ENCODE data around the gene TTC7B. TPM values are rescaled to one million over a fixed set of nuclear protein-coding genes. Genes with fewer than 3 reads are reported as not detected.

TTC7B gene
- polyA plus RNA-seq, 1 donor from 2014 or later: 19.9 TPM

- no peak overlapping the region for H3K4me2 ChIP-seq (ENCODE audit: low read length)
- H3F3A ChIP-seq (ENCODE audit: insufficient read depth, low read length, poor library complexity, severe bottlenecking): no peaks in the 10 kb centered on the region
- H3K36me3 ChIP-seq (ENCODE audit: insufficient read depth, low read length): no peaks in the 10 kb centered on the region
- TF ChIP-seq REST (IDR thresholded peaks at IDR 0.05; ENCODE audit: borderline replicate concordance): no peak
- no peak for TF ChIP-seq SMC3 (conservative IDR thresholded peaks at IDR 0.05; ENCODE audit: poor library complexity)
- no peak for TF ChIP-seq CTCF (IDR thresholded peaks at IDR 0.05; ENCODE audit: poor library complexity, severe bottlenecking)
- TF ChIP-seq MXI1 (conservative IDR thresholded peaks at IDR 0.05; ENCODE audit: poor library complexity, severe bottlenecking): no peak
- no peak for TF ChIP-seq POLR2AphosphoS5 (IDR thresholded peaks at IDR 0.05)
- TF ChIP-seq EP300 (conservative IDR thresholded peaks at IDR 0.05; ENCODE audit: poor library complexity, severe bottlenecking): no peak
- TF ChIP-seq RAD21 (conservative IDR thresholded peaks at IDR 0.05): no peak
- TF ChIP-seq TAF1 (IDR thresholded peaks at IDR 0.05; ENCODE audit: low read depth): no peak
- H2AFZ ChIP-seq (ENCODE audit: low read depth, low read length): no peak overlapping the region
- H3K9me2 ChIP-seq (ENCODE audit: insufficient read depth, low read length): no peaks in the 10 kb centered on the region
- no peaks in the 10 kb centered on the region for H3K79me2 ChIP-seq (replicated peaks; ENCODE audit: insufficient read depth, low read length)
- H3K9ac ChIP-seq (ENCODE audit: low read length): no peak overlapping the region
- no peak overlapping the region for H3K4me3 ChIP-seq (ENCODE audit: low read length)
- no peak overlapping the region for H3K27ac ChIP-seq (ENCODE audit: low read length)
- no peaks in the 10 kb centered on the region for H3K27me3 ChIP-seq (ENCODE audit: insufficient read depth, low read depth, low read length)
- H4K20me1 ChIP-seq (ENCODE audit: insufficient read depth): no peaks in the 10 kb centered on the region
- H3K9me3 ChIP-seq (ENCODE audit: low read length): no peaks in the 10 kb centered on the region
Observed at GRCh38 chr14:90715993-90716392, 100.2 kb downstream of the TTC7B start.

- no peaks in the 10 kb centered on the region for H3K9me3 ChIP-seq (ENCODE audit: low read length)
- no peaks in the 10 kb centered on the region for H4K20me1 ChIP-seq (ENCODE audit: insufficient read depth)
- no peaks in the 10 kb centered on the region for H3K79me2 ChIP-seq (replicated peaks; ENCODE audit: insufficient read depth, low read length)
- no peak overlapping the region for H3K4me3 ChIP-seq (ENCODE audit: low read length)
- no peak overlapping the region for H3K4me2 ChIP-seq (ENCODE audit: low read length)
- no peaks in the 10 kb centered on the region for H3K9me2 ChIP-seq (ENCODE audit: insufficient read depth, low read length)
- H3K9ac ChIP-seq (ENCODE audit: low read length): no peak overlapping the region
- H3F3A ChIP-seq (ENCODE audit: insufficient read depth, low read length, poor library complexity, severe bottlenecking): no peaks in the 10 kb centered on the region
- H3K36me3 ChIP-seq (ENCODE audit: insufficient read depth, low read length): no peaks in the 10 kb centered on the region
- no peak overlapping the region for H3K27ac ChIP-seq (ENCODE audit: low read length)
- H3K27me3 ChIP-seq (ENCODE audit: insufficient read depth, low read depth, low read length): no peaks in the 10 kb centered on the region
- H2AFZ ChIP-seq (ENCODE audit: low read depth, low read length): no peak overlapping the region
- TF ChIP-seq MXI1 (conservative IDR thresholded peaks at IDR 0.05; ENCODE audit: poor library complexity, severe bottlenecking) (no peak), EZH2 (IDR thresholded peaks at IDR 0.05; ENCODE audit: borderline replicate concordance, insufficient read depth, low read length, poor library complexity, severe bottlenecking) (no peak), CTCF (IDR thresholded peaks at IDR 0.05; ENCODE audit: poor library complexity, severe bottlenecking) (no peak), EP300 (conservative IDR thresholded peaks at IDR 0.05; ENCODE audit: poor library complexity, severe bottlenecking) (no peak), TAF1 (IDR thresholded peaks at IDR 0.05; ENCODE audit: low read depth) (no peak), SMC3 (conservative IDR thresholded peaks at IDR 0.05; ENCODE audit: poor library complexity) (no peak), REST (IDR thresholded peaks at IDR 0.05; ENCODE audit: borderline replicate concordance) (no peak), RAD21 (conservative IDR thresholded peaks at IDR 0.05) (no peak), POLR2AphosphoS5 (IDR thresholded peaks at IDR 0.05) (no peak)
Observed at GRCh38 chr14:90715495-90715894, 100.7 kb downstream of the TTC7B start.
